GM12874 (cell line): Measurements from ENCODE around the gene KCNH8.

Experiments
- CTCF ChIP-seq: IDR thresholded peaks from 2 replicates; pipeline ENCODE4 v1.5.1; 2011; ENCODE audit warnings: low read depth, mild to moderate bottlenecking, control low read depth, low read length, moderate library complexity; ENCODE audit not compliant: insufficient read depth

KCNH8 gene

GRCh38 chr3:19576343-19576742 lies 428.0 kb downstream of the KCNH8 start:
- TF ChIP-seq CTCF: no peak
